Measurements from ENCODE around the gene SPATA21.

SPATA21 gene

DNA sequence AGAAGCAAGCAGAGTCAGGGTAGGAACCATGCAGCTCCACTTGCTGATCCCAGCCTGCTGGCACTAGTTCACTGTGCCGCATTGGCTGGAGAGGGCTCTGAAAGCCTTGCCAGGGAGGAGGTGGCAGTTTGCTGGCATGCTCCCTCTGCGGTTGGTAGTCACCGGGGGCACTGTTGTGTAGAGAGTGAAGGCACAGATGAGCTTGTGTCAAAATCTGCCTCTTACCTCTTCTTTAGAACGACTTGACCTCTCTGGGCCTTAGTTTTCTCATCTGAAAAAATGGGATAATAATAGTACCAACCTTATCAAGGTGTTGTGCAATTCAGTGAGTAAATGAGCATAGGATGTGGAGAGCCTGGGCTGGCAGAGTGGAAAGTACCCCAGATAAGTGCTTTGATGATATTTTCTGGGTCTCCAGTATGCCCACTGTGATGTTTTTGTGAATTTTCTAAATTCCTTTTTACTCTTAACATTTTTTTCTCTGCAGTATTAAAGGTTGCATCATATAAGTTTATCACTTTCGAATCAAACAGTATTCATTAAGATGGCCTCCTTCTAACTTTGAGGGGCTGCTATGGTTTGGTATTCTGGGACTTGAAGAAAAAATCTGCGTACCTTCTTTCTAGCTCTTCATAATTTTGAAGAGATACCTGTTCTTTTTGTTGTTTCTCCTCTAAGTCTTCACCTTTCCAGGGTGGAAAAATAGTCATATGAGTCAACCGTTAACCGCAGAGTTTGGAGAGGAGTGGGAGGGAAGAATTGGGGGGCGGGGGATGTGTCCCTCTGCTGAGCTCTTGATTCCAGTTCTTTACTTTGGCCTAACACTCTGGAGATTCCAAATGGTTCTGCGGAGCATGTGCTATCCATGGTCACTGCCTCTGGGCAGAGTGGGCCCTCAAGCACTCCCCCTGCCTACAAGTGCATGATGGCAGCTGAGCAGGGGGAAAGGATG, 43.4 kb downstream of the SPATA21 start:
- H3K36me3 Mint-ChIP-seq (ENCODE audit: low read depth), result peaks cover 76% of the 10 kb centered on the region
- no peaks in the 10 kb centered on the region for H3K27me3 Mint-ChIP-seq
- no peak overlapping the region for H3K27ac Mint-ChIP-seq
- H3K4me1 Mint-ChIP-seq (ENCODE audit: low read depth), result peaks cover 62% of the 10 kb centered on the region
- intact Hi-C loops (cut with micrococcal nuclease), result no loop called here
- no peak overlapping the region for H3K4me3 Mint-ChIP-seq
- no peaks in the 10 kb centered on the region for H3K9me3 Mint-ChIP-seq

DNA sequence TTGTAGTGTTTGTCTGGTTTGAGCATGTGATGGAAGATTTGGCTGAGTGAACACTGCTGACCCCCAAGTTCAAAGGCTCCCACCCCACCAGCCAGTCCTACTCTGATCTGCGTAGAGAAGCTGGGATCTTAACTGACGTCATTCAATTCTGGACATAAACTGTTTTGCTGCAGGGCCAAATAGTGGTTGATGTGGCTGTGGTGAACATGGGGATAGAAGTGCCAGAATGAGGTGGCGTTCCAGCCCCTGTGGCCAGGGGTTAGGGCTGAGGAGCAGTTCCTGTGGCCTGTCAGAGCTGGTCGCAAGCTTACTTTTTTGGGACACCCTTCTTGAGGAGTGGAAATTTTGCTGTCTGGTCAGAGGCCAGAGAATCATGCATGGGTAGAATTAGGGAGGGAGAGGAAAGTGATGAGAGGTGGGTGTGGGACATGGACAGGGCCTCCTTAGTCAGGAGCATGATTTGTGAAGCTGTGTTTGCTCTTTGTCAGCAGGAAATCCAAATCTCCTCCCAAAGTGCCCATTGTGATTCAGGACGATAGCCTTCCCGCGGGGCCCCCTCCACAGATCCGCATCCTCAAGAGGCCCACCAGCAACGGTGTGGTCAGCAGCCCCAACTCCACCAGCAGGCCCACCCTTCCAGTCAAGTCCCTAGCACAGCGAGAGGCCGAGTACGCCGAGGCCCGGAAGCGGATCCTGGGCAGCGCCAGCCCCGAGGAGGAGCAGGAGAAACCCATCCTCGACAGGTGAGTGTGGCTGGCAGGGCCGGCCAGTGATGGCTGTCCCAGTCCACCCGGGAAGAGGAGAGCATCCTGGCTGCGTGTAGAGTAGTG, 44.3 kb downstream of the SPATA21 start:
- H3K4me1 Mint-ChIP-seq (ENCODE audit: low read depth), result peaks cover 56% of the 10 kb centered on the region
- intact Hi-C loops (cut with micrococcal nuclease), result no loop called here
- no peaks in the 10 kb centered on the region for H3K27me3 Mint-ChIP-seq
- H3K27ac Mint-ChIP-seq, result peak overlapping the region; percentile 58
- H3K4me3 Mint-ChIP-seq, result no peak overlapping the region
- no peaks in the 10 kb centered on the region for H3K9me3 Mint-ChIP-seq
- H3K36me3 Mint-ChIP-seq (ENCODE audit: low read depth), result peaks cover 67% of the 10 kb centered on the region

DNA sequence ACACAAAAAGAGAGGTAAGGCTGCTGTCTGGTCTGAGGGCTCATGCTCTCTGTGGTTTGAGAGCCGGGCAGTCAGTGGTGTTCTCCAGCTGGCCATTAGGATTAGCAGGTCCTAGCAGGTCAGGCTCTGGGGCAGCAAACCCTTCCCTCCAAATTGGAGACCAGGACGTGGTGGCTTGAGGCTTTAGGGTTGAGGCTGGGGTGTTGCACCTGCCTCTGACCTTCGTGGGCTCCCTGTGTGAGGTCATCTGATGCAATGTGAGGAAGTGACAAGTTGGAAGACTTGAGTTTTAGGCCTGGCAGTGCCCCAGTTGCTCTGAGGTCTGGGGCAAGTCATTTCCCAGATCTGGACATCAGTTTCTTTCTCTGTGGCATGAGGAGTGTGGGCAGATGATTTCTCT, 45.8 kb downstream of the SPATA21 start:
- H3K36me3 Mint-ChIP-seq (ENCODE audit: low read depth), result peaks cover 51% of the 10 kb centered on the region
- no peak overlapping the region for H3K4me3 Mint-ChIP-seq
- no peaks in the 10 kb centered on the region for H3K27me3 Mint-ChIP-seq
- intact Hi-C loops (cut with micrococcal nuclease), result no loop called here
- no peaks in the 10 kb centered on the region for H3K9me3 Mint-ChIP-seq
- peaks cover 52% of the 10 kb centered on the region for H3K4me1 Mint-ChIP-seq (ENCODE audit: low read depth)
- peak overlapping the region; percentile 58 for H3K27ac Mint-ChIP-seq

GRCh38 chr1:16387201-16388188, 49.7 kb downstream of the SPATA21 start:
- H3K9me3 Mint-ChIP-seq, result no peaks in the 10 kb centered on the region
- peak overlapping the region; percentile 65 for H3K27ac Mint-ChIP-seq
- intact Hi-C loops (cut with micrococcal nuclease), result no loop called here
- H3K4me1 Mint-ChIP-seq (ENCODE audit: low read depth), result peaks cover 72% of the 10 kb centered on the region
- no peaks in the 10 kb centered on the region for H3K27me3 Mint-ChIP-seq
- H3K36me3 Mint-ChIP-seq (ENCODE audit: low read depth), result peaks cover 44% of the 10 kb centered on the region
- H3K4me3 Mint-ChIP-seq, result peak overlapping the region; percentile 72

DNA sequence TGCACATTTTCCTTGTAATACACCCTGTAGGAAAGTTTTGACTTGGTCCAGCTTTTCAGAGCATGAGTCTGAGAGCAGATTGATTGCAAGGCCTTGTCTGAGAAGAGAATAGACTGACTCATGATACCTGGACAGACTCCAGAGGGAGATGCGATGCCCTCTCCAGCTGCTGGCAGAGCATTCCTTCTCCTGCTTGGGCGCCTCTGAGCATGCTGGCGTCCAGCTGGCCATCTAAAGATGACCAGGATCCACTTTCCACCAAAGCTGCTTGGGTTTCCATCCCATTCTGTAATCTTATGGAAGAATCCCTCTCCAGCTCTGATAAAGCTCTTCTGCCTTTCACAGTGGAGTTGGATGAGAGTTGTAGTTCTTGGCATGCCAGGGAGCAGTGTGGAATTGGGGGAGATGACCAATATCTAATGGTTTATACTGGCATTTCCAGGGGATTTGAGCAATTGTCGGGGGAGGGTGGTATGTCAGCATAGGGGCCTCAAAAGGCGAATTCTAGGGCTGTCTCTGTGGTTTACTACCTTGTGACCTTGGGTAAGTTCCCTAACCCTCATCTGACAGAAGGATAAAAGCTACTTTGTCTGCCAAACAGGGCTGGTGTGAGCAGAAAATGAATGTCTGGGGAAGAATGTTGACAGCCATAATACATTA, 50.6 kb downstream of the SPATA21 start:
- Mint-ChIP-seq H3K36me3 (ENCODE audit: low read depth) (peaks cover 44% of the 10 kb centered on the region), H3K27me3 (no peaks in the 10 kb centered on the region), H3K4me1 (ENCODE audit: low read depth) (peaks cover 69% of the 10 kb centered on the region), H3K27ac (peak overlapping the region; percentile 65), H3K9me3 (no peaks in the 10 kb centered on the region), H3K4me3 (no peak overlapping the region)
- intact Hi-C loops (cut with micrococcal nuclease), result no loop called here

DNA sequence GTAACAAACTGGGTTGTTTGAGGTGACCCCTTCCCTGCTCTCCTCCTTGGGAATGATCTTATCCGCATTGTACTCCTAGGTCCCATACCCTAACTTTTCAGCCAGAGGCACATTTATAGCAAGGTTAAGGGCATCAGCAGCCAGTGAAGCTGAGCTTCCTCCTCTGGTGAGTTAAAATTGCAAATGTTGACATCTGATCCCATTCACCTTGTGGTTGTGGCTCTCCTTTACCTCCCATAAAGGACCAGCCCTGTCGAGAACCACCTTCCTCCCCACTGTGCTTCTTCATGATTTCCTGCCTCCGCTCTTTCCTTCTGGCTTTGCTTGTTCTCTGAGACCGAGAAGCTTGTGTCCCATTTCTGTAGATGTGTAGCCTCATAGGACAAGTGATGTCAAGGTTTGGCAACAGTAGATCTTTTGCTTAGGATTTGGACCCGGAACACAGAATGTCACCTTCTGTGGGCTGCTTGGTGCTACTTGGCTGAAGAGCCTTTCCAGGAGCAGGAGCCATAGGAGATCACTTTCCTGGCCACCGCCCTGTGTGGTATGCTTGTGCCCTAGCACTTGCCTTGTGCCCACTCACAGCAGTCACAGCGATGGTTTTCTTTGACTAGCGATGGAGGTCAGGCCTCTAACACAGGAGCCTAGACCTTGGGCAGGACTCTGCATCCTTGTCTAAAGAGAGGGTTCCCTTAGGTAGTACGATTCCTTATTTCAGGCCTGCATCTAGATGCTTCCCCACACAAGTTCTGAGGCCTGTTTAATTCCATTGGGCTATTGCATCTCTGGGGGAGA, 51.4 kb downstream of the SPATA21 start:
- no peak overlapping the region for H3K27ac Mint-ChIP-seq
- no peaks in the 10 kb centered on the region for H3K9me3 Mint-ChIP-seq
- no peaks in the 10 kb centered on the region for H3K27me3 Mint-ChIP-seq
- peaks cover 42% of the 10 kb centered on the region for H3K36me3 Mint-ChIP-seq (ENCODE audit: low read depth)
- intact Hi-C loops (cut with micrococcal nuclease), result no loop called here
- peaks cover 63% of the 10 kb centered on the region for H3K4me1 Mint-ChIP-seq (ENCODE audit: low read depth)
- no peak overlapping the region for H3K4me3 Mint-ChIP-seq

GRCh38 chr1:16383888-16384287, 53.3 kb downstream of the SPATA21 start:
- intact Hi-C loops (cut with micrococcal nuclease), result no loop called here
- Mint-ChIP-seq H3K4me1 (ENCODE audit: low read depth) (peaks cover 59% of the 10 kb centered on the region), H3K36me3 (ENCODE audit: low read depth) (peaks cover 51% of the 10 kb centered on the region), H3K27ac (no peak overlapping the region), H3K9me3 (no peaks in the 10 kb centered on the region), H3K27me3 (no peaks in the 10 kb centered on the region), H3K4me3 (no peak overlapping the region)

- Mint-ChIP-seq H3K9me3 (no peaks in the 10 kb centered on the region), H3K27ac (no peak overlapping the region), H3K36me3 (ENCODE audit: low read depth) (peaks cover 52% of the 10 kb centered on the region), H3K4me1 (ENCODE audit: low read depth) (peaks cover 63% of the 10 kb centered on the region), H3K4me3 (no peak overlapping the region), H3K27me3 (no peaks in the 10 kb centered on the region)
- intact Hi-C loops (cut with micrococcal nuclease), result no loop called here
Measured at GRCh38 chr1:16380868-16381267, 56.4 kb downstream of the SPATA21 start.

DNA sequence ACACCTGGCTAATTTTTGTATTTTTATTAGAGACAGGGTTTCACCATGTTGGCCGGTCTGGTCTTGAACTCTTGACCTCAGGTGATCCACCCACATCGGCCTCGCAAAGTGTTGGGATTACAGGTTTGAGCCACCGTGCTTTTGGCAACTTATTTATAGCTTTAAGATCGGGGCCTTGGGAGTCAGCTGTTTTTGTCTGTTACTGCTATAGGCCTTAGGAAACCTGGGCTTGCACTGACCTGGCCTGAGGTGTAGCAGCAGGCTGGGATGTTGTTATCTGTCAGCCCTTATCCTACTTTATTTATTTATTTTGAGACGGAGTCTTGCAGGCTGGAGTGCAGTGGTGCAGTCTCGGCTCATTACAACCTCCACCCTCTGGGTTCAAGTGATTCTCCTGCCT, 58.8 kb downstream of the SPATA21 start:
- Mint-ChIP-seq H3K27ac (no peak overlapping the region), H3K27me3 (no peaks in the 10 kb centered on the region), H3K36me3 (ENCODE audit: low read depth) (peaks cover 33% of the 10 kb centered on the region), H3K9me3 (no peaks in the 10 kb centered on the region), H3K4me1 (ENCODE audit: low read depth) (peaks cover 65% of the 10 kb centered on the region), H3K4me3 (no peak overlapping the region)
- intact Hi-C loops (cut with micrococcal nuclease), result no loop called here

GRCh38 chr1:16376971-16377370, 60.3 kb downstream of the SPATA21 start:
- Mint-ChIP-seq H3K4me3 (no peak overlapping the region), H3K9me3 (no peaks in the 10 kb centered on the region), H3K27ac (peak overlapping the region; percentile 65), H3K27me3 (no peaks in the 10 kb centered on the region), H3K36me3 (ENCODE audit: low read depth) (peaks cover 30% of the 10 kb centered on the region), H3K4me1 (ENCODE audit: low read depth) (peaks cover 69% of the 10 kb centered on the region)
- intact Hi-C loops (cut with micrococcal nuclease), result no loop called here

DNA sequence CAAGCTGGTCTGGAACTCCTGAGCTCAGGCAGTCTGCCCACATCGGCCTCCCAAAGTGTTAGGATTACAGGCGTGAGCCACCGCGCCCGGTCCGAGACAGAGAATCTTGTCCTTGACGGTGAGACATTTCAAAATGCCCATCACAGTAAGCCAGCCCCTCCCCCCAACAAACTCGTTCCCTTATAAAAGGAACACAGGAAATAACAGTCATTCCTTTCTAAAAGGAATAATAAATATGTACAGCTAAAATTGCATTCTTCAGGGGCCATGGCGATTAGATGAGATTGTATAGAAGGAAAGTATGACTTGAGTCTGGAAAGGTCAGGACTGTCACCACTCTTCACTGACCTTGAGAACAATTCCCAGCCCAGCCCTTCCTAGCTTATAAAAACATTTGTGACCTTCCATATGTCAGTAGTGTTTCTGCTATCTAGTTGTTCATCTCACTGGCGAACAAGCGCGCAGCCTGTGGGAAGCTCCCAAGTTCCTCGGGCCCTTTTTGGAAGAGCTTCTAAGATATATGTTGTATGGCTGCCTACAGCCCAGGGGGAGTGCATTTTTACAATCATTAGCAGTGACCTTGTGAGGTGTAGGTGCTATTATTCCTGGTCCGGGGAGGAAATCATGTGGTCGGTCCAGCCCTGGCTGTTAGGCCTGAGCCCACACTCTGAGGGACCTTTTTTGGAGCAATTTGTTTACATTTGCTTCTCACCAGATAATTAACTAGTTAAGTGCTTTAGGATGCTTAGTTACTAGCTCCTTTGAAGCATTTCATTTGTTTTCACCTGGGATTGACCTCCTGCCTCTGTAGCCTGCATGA, 61.5 kb downstream of the SPATA21 start:
- no peaks in the 10 kb centered on the region for H3K27me3 Mint-ChIP-seq
- H3K36me3 Mint-ChIP-seq (ENCODE audit: low read depth), result peaks cover 31% of the 10 kb centered on the region
- intact Hi-C loops (cut with micrococcal nuclease), result no loop called here
- peaks cover 76% of the 10 kb centered on the region for H3K4me1 Mint-ChIP-seq (ENCODE audit: low read depth)
- no peaks in the 10 kb centered on the region for H3K9me3 Mint-ChIP-seq
- no peak overlapping the region for H3K27ac Mint-ChIP-seq
- no peak overlapping the region for H3K4me3 Mint-ChIP-seq

DNA sequence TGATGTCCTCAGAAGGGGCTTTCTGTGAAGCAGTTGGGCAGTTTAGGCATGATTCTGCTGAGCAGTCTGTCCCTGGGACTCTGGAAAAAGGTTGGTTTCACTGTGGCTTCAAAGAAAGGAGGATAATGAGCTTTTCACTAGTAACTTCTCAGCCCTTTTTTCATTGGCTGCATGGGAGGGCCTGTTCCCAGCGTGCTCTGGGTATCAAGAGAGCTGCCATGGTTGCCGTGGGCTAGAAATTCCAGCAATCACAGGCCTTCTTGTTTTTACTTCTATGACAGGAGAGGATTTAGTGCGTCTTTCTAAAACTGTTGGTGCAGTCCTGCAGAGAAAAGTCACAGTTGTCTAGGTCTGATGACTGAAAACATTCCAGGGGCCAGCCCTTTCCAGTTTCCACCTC, 63.0 kb downstream of the SPATA21 start:
- no peaks in the 10 kb centered on the region for H3K27me3 Mint-ChIP-seq
- H3K9me3 Mint-ChIP-seq, result no peaks in the 10 kb centered on the region
- no peak overlapping the region for H3K4me3 Mint-ChIP-seq
- H3K27ac Mint-ChIP-seq, result peak overlapping the region; percentile 46
- peaks cover 77% of the 10 kb centered on the region for H3K4me1 Mint-ChIP-seq (ENCODE audit: low read depth)
- intact Hi-C loops (cut with micrococcal nuclease), result no loop called here
- peaks cover 25% of the 10 kb centered on the region for H3K36me3 Mint-ChIP-seq (ENCODE audit: low read depth)

Data from dendritic cell treated with granulocyte-macrophage colony-stimulating factor and Interleukin-4, amounts not matched to agents 40 ng/mL and 50 ng/mL, for 4 days (primary cell).